ENCODE results near the gene C1orf94. TPM values are rescaled to one million over a fixed set of nuclear protein-coding genes. Genes with fewer than 3 reads are reported as not detected.
A peak's percentile ranks its signal among the peaks of the same experiment; 100 is the strongest.

C1orf94 gene
- total and polyA plus RNA-seq, 2 experiments from 2014 or later = 4.3 to 5.3 TPM

GRCh38 chr1:34188985-34189384, 12.3 kb downstream of the C1orf94 start:
- peaks cover 16% of the 10 kb centered on the region for H3K9me3 Mint-ChIP-seq
- Histone ChIP-seq H3K27ac (ENCODE audit: low read depth) (no peak overlapping the region), H3K79me2 (replicated peaks; ENCODE audit: insufficient read depth) (no peaks in the 10 kb centered on the region), H3K4me1 (ENCODE audit: insufficient read depth) (peaks cover 41% of the 10 kb centered on the region), H3K27me3 (ENCODE audit: insufficient read depth) (no peaks in the 10 kb centered on the region), H4K20me1 (replicated peaks; ENCODE audit: insufficient read depth) (no peaks in the 10 kb centered on the region), H3K4me3 (peak overlapping the region; percentile 21), H3F3A (replicated peaks; ENCODE audit: low read depth) (peaks cover 13% of the 10 kb centered on the region; the same call in 1 of the 2 replicates), H3K36me3 (ENCODE audit: insufficient read depth) (no peaks in the 10 kb centered on the region; the same call in 1 of the 2 replicates), H3K9me2 (ENCODE audit: insufficient read depth) (no peaks in the 10 kb centered on the region), H2AFZ (no peak overlapping the region), H3K4me2 (peak overlapping the region; percentile 56)
- ATAC-seq = no peak
- H3K27me3 Mint-ChIP-seq (ENCODE audit: insufficient read depth, low read depth, poor library complexity) = peaks cover 5% of the 10 kb centered on the region
- no peak for TF ChIP-seq ZNF114 (CRISPR knock-in tag; IDR thresholded peaks at IDR 0.05)
- no peak for TF ChIP-seq STAT1 (IDR thresholded peaks at IDR 0.05; ENCODE audit: unreplicated experiment)
- no peak for TF ChIP-seq POLR2AphosphoS5 (IDR thresholded peaks at IDR 0.05; ENCODE audit: low read depth)
- H3K4me1 Mint-ChIP-seq = peaks cover 54% of the 10 kb centered on the region
- H3K4me3 Mint-ChIP-seq = peak overlapping the region; percentile 14; the same call in 2 of the 3 replicates
- no peak for DNase-seq (ENCODE audit: low spot score)
- H3K36me3 Mint-ChIP-seq (ENCODE audit: low read depth) = peaks cover 26% of the 10 kb centered on the region
- H3K27ac Mint-ChIP-seq = peak overlapping the region; percentile 42; the same call in 1 of the 2 replicates

GRCh38 chr1:34190692-34191091, 14.0 kb downstream of the C1orf94 start:
- no peak overlapping the region for H3K27ac Mint-ChIP-seq
- Histone ChIP-seq H3K79me2 (replicated peaks; ENCODE audit: insufficient read depth) (no peaks in the 10 kb centered on the region), H3F3A (replicated peaks; ENCODE audit: low read depth) (peaks cover 13% of the 10 kb centered on the region; the same call in 1 of the 2 replicates), H3K27ac (ENCODE audit: low read depth) (no peak overlapping the region), H3K27me3 (ENCODE audit: insufficient read depth) (no peaks in the 10 kb centered on the region), H3K4me3 (no peak overlapping the region), H3K4me2 (no peak overlapping the region), H3K9me2 (ENCODE audit: insufficient read depth) (no peaks in the 10 kb centered on the region), H3K4me1 (ENCODE audit: insufficient read depth) (peaks cover 41% of the 10 kb centered on the region), H2AFZ (no peak overlapping the region), H3K36me3 (ENCODE audit: insufficient read depth) (no peaks in the 10 kb centered on the region; the same call in 1 of the 2 replicates), H4K20me1 (replicated peaks; ENCODE audit: insufficient read depth) (no peaks in the 10 kb centered on the region)
- H3K27me3 Mint-ChIP-seq (ENCODE audit: insufficient read depth, low read depth, poor library complexity) = peaks cover 4% of the 10 kb centered on the region
- H3K4me3 Mint-ChIP-seq = no peak overlapping the region
- peaks cover 23% of the 10 kb centered on the region for H3K36me3 Mint-ChIP-seq (ENCODE audit: low read depth)
- H3K4me1 Mint-ChIP-seq = peaks cover 49% of the 10 kb centered on the region
- H3K9me3 Mint-ChIP-seq = peaks cover 16% of the 10 kb centered on the region
- ATAC-seq (no peak), DNase-seq (ENCODE audit: low spot score) (no peak)
- TF ChIP-seq REST (IDR thresholded peaks at IDR 0.05; ENCODE audit: unreplicated experiment) (no peak), ZNF331 (CRISPR knock-in tag; IDR thresholded peaks at IDR 0.05; ENCODE audit: low read depth) (peak; percentile 99)

GRCh38 chr1:34192621-34193020, 15.9 kb downstream of the C1orf94 start:
- no peaks in the 10 kb centered on the region for H3K9me2 ChIP-seq (ENCODE audit: insufficient read depth)
- no peak overlapping the region for H3K4me3 ChIP-seq
- H3K27ac ChIP-seq (ENCODE audit: low read depth) = no peak overlapping the region
- no peak overlapping the region for H2AFZ ChIP-seq
- H3K27ac Mint-ChIP-seq = no peak overlapping the region
- H3K27me3 Mint-ChIP-seq (ENCODE audit: insufficient read depth, low read depth, poor library complexity) = peaks cover 8% of the 10 kb centered on the region
- H3K36me3 Mint-ChIP-seq (ENCODE audit: low read depth) = peaks cover 21% of the 10 kb centered on the region
- peaks cover 8% of the 10 kb centered on the region; the same call in 1 of the 2 replicates for H3F3A ChIP-seq (replicated peaks; ENCODE audit: low read depth)
- H4K20me1 ChIP-seq (replicated peaks; ENCODE audit: insufficient read depth) = no peaks in the 10 kb centered on the region
- DNase-seq (ENCODE audit: low spot score) (peak; percentile 44), ATAC-seq (no peak)
- H3K4me2 ChIP-seq = peak overlapping the region; percentile 49
- peaks cover 27% of the 10 kb centered on the region for H3K4me1 ChIP-seq (ENCODE audit: insufficient read depth)
- no peaks in the 10 kb centered on the region; the same call in 1 of the 2 replicates for H3K36me3 ChIP-seq (ENCODE audit: insufficient read depth)
- H3K79me2 ChIP-seq (replicated peaks; ENCODE audit: insufficient read depth) = no peaks in the 10 kb centered on the region
- H3K9me3 Mint-ChIP-seq = peaks cover 16% of the 10 kb centered on the region
- no peak overlapping the region for H3K4me3 Mint-ChIP-seq
- H3K4me1 Mint-ChIP-seq = peaks cover 31% of the 10 kb centered on the region
- H3K27me3 ChIP-seq (ENCODE audit: insufficient read depth) = no peaks in the 10 kb centered on the region
- TF ChIP-seq EZH2phosphoT487 (IDR thresholded peaks at IDR 0.05; ENCODE audit: unreplicated experiment) (no peak), REST (IDR thresholded peaks at IDR 0.05; ENCODE audit: unreplicated experiment) (no peak), EZH2 (IDR thresholded peaks at IDR 0.05; ENCODE audit: low read depth, unreplicated experiment) (no peak), ETS1 (IDR thresholded peaks at IDR 0.05) (no peak), NANOG (IDR thresholded peaks at IDR 0.05; ENCODE audit: borderline replicate concordance) (no peak), JUNB (IDR thresholded peaks at IDR 0.05; ENCODE audit: unreplicated experiment) (no peak)

Measured in GM23338 (cell line).